Panc1 (cell line): Measurements from ENCODE around the gene LIPC.

Source experiments
- CTCF ChIP-seq: fragments of 450-650 bp; IDR thresholded peaks from 2 replicates; pipeline ENCODE4 v1.5.1; 2017; ENCODE audit warnings: mild to moderate bottlenecking
- POLR2AphosphoS5 ChIP-seq: IDR thresholded peaks from 2 replicates; pipeline ENCODE4 v1.6.1; 2012; ENCODE audit warnings: mild to moderate bottlenecking, low read depth, low read length, moderate library complexity

GRCh38 chr15:58467121-58467721, 35.4 kb downstream of the LIPC start:
- TF ChIP-seq CTCF (no peak), POLR2AphosphoS5 (no peak)
